Umbilical cord (tissue), 2 donors: Measurements from ENCODE around the gene GPS1. TPM values are rescaled to one million over a fixed set of nuclear protein-coding genes. Genes with fewer than 3 reads are reported as not detected.

Source experiments
- DNase-seq: peaks from one replicate; pipeline ENCODE4 v3.0.0-alpha.2; 2015; ENCODE audit warnings: low spot score
- total RNA-seq: library from RNA; depleted of rRNA; stranded (reverse); fragments of >200 nt; gene quantifications from one replicate; pipeline ENCODE4 v1.2.3, GENCODE V29; 2014; ENCODE audit warnings: low replicate concordance; ENCODE audit not compliant: insufficient read depth

GPS1 gene
- total RNA-seq, 1 donor from 2014 or later: 39.7 TPM

GRCh38 chr17:82077617-82078358 lies 26.1 kb downstream of the GPS1 start:
- DNase-seq: no peak

GRCh38 chr17:82078433-82078832 lies 26.7 kb downstream of the GPS1 start:
- no peak for DNase-seq

GRCh38 chr17:82079001-82079677 lies 27.4 kb downstream of the GPS1 start:
- DNase-seq: no peak

- DNase-seq: no peak
Measured at GRCh38 chr17:82080048-82080788, 28.5 kb downstream of the GPS1 start.

- DNase-seq: no peak
Measured at GRCh38 chr17:82080789-82081464, 29.2 kb downstream of the GPS1 start.

- DNase-seq: no peak
Measured at GRCh38 chr17:82081546-82081945, 29.8 kb downstream of the GPS1 start.

GRCh38 chr17:82081966-82082365 lies 30.3 kb downstream of the GPS1 start:
- no peak for DNase-seq

GRCh38 chr17:82082456-82082855 lies 30.8 kb downstream of the GPS1 start:
- no peak for DNase-seq

- DNase-seq: no peak
Measured at GRCh38 chr17:82083009-82083408, 31.3 kb downstream of the GPS1 start.

- DNase-seq: no peak
Measured at GRCh38 chr17:82083533-82084359, 32.0 kb downstream of the GPS1 start.

- DNase-seq: no peak
Measured at GRCh38 chr17:82084373-82085030, 32.8 kb downstream of the GPS1 start.

- DNase-seq: no peak
Measured at GRCh38 chr17:82085031-82085861, 33.5 kb downstream of the GPS1 start.

GRCh38 chr17:82085931-82086764 lies 34.5 kb downstream of the GPS1 start:
- no peak for DNase-seq

GRCh38 chr17:82086941-82087906 lies 35.5 kb downstream of the GPS1 start:
- DNase-seq: no peak

- no peak for DNase-seq
Measured at GRCh38 chr17:82087961-82088837, 36.5 kb downstream of the GPS1 start.
